IPS DF 19.7 (cell line): ENCODE measurements around the gene PCLO.
"Not testable (repeated sequence)": the region's sequence is repeated elsewhere in the genome, so short reads cannot be mapped to it uniquely, and the experiment has no call there.

Source experiments
- DNase-seq: peaks from one replicate; pipeline ENCODE4 v3.0.0-alpha.2; 2013; ENCODE audit warnings: low read depth, low spot score

The PCLO gene

GRCh38 chr7:83130623-83131545 is 31.8 kb downstream of the PCLO start:
- DNase-seq: no peak

GRCh38 chr7:83130191-83130590 is 32.5 kb downstream of the PCLO start:
- DNase-seq: no peak

GRCh38 chr7:83119494-83119893 is 43.2 kb downstream of the PCLO start:
- no peak for DNase-seq

- DNase-seq: no peak
These were observed 43.7 kb downstream of the PCLO start for GRCh38 chr7:83119026-83119382.

- DNase-seq: no peak
These were observed 44.2 kb downstream of the PCLO start for GRCh38 chr7:83118347-83119025.

- no peak for DNase-seq
These were observed 45.2 kb downstream of the PCLO start for GRCh38 chr7:83117466-83117865.

GRCh38 chr7:83111391-83111790 is 51.3 kb downstream of the PCLO start:
- DNase-seq: no peak

- no peak for DNase-seq
These were observed 53.3 kb downstream of the PCLO start for GRCh38 chr7:83109352-83109751.

GRCh38 chr7:83105948-83106347 is 56.7 kb downstream of the PCLO start:
- no peak for DNase-seq

- DNase-seq: no peak
These were observed 57.6 kb downstream of the PCLO start for GRCh38 chr7:83105063-83105462.

- no peak for DNase-seq
These were observed 61.2 kb downstream of the PCLO start for GRCh38 chr7:83101530-83101929.

- no peak for DNase-seq
These were observed 66.6 kb downstream of the PCLO start for GRCh38 chr7:83096065-83096580.

- no peak for DNase-seq
These were observed 77.4 kb downstream of the PCLO start for GRCh38 chr7:83085299-83085698.

- not testable (repeated sequence) for DNase-seq
These were observed 82.8 kb downstream of the PCLO start for GRCh38 chr7:83079879-83080278.

- no peak for DNase-seq
These were observed 85.4 kb downstream of the PCLO start for GRCh38 chr7:83077328-83077727.

GRCh38 chr7:83072576-83073517 is 89.8 kb downstream of the PCLO start:
- no peak for DNase-seq

- no peak for DNase-seq
These were observed 97.0 kb downstream of the PCLO start for GRCh38 chr7:83065714-83066113.

- DNase-seq: no peak
These were observed 102.5 kb downstream of the PCLO start for GRCh38 chr7:83060218-83060617.

GRCh38 chr7:83058667-83059066 is 104.0 kb downstream of the PCLO start:
- no peak for DNase-seq

- DNase-seq: no peak
These were observed 107.5 kb downstream of the PCLO start for GRCh38 chr7:83055197-83055596.

GRCh38 chr7:83054472-83054871 is 108.2 kb downstream of the PCLO start:
- no peak for DNase-seq

- no peak for DNase-seq
These were observed 108.7 kb downstream of the PCLO start for GRCh38 chr7:83053965-83054364.
